ENCODE data around the gene FARP1. TPM values are rescaled to one million over a fixed set of nuclear protein-coding genes. Genes with fewer than 3 reads are reported as not detected.
"Not testable (repeated sequence)": the region's sequence is repeated elsewhere in the genome, so short reads cannot be mapped to it uniquely, and the experiment has no call there.

FARP1 gene
- total and polyA plus RNA-seq, 2 of the 13 experiments (the other 11 are each of a cell fraction or from before 2014, with no cell fraction given), result 70.6 to 126 TPM

DNA sequence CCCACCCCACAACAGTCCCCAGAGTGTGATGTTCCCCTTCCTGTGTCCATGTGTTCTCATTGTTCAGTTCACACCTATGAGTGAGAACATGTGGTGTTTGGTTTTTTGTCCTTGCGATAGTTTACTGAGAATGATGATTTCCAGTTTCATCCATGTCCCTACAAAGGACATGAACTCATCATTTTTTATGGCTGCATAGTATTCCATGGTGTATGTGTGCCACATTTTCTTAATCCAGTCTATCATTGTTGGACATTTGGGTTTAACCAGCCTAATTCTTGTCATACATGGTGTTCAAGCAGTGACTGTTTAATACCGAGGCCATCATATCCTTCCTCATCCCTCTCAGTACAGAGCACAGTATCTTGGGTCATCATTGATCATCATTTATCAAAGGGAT, 226.6 kb downstream of the FARP1 start:
- H3K27ac ChIP-seq (ENCODE audit: extremely low read length, insufficient read depth, low read length); BruUV-seq (replicated peaks); DNase-seq (ENCODE audit: low spot score); in situ Hi-C loops (cut with HindIII; ENCODE audit: extremely low pct_ligation_motif_present, low pct_unique_long_range_greater_than_20kb); ATAC-seq; intact Hi-C loops (cut with micrococcal nuclease; ENCODE audit: unreplicated experiment); H3K4me3 ChIP-seq (replicated peaks in 1 of 3; ENCODE audit: insufficient read depth in 1 of 3, low read depth in 2 of 3, low read length in 3 of 3); H3K9me3 ChIP-seq (ENCODE audit: low read length); H3K9ac ChIP-seq (ENCODE audit: insufficient read depth, low read depth, low read length); H2AFZ ChIP-seq (ENCODE audit: low read length); H3K4me1 ChIP-seq (ENCODE audit: insufficient read depth, low read length); H3K4me2 ChIP-seq (ENCODE audit: low read depth, low read length); FAIRE-seq; CTCF ChIA-PET (ENCODE audit: low intra/inter-chr PET ratio, low total read pairs); POLR2A ChIA-PET; H3K27me3 ChIP-seq (ENCODE audit: control insufficient read depth in 1 of 2, insufficient read depth in 2 of 2, low read length in 2 of 2): not testable (repeated sequence)
- H3K79me2 ChIP-seq (ENCODE audit: insufficient read depth, low read length), result peaks cover 22% of the 10 kb centered on the region
- TF ChIP-seq, protein P1, sequence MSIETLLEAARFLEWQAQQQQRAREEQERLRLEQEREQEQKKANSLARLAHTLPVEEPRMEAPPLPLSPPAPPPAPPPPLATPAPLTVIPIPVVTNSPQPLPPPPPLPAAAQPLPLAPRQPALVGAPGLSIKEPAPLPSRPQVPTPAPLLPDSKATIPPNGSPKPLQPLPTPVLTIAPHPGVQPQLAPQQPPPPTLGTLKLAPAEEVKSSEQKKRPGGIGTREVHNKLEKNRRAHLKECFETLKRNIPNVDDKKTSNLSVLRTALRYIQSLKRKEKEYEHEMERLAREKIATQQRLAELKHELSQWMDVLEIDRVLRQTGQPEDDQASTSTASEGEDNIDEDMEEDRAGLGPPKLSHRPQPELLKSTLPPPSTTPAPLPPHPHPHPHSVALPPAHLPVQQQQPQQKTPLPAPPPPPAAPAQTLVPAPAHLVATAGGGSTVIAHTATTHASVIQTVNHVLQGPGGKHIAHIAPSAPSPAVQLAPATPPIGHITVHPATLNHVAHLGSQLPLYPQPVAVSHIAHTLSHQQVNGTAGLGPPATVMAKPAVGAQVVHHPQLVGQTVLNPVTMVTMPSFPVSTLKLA (IDR thresholded peaks at IDR 0.05), result 0 out of 2 replicates have a peak, but pooled peaks have one; percentile 23
- 100% methylated on average over 2 of the region's 2 CpGs for WGBS (ENCODE audit: low lambda C conversion rate)
- H3K36me3 ChIP-seq (replicated peaks in 1 of 2; ENCODE audit: control insufficient read depth in 1 of 2, insufficient read depth in 2 of 2, low read length in 2 of 2), result peaks cover 17 to 67% of the 10 kb centered on the region in 2 experiments
- H4K20me1 ChIP-seq (ENCODE audit: insufficient read depth, low read length), result peaks cover 40% of the 10 kb centered on the region

DNA sequence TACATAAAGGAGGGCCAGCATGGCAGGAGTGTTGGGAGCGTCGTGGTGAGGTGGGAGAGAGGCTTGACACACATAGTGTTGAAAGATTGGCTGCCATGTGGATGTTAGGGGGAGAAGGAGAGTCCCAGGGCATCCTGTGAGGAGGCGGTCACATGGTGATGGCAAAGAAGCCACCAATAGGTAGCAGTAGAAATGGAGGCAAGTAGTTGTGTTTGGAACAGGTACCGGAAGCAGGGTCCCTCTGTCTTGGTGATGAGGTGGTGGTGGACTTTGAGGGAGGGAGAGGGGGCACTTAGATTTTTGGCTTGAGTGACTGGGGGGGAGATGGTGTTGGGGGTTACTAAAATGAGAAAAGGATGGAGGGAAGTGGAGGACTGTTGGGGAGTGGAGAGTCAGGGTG, 227.4 kb downstream of the FARP1 start:
- Histone ChIP-seq H3K79me2 (ENCODE audit: insufficient read depth, low read length) (peaks cover 20% of the 10 kb centered on the region), H4K20me1 (ENCODE audit: insufficient read depth, low read length) (peaks cover 40% of the 10 kb centered on the region; the same call in 1 of the 2 replicates), H3K36me3 (replicated peaks in 1 of 2; ENCODE audit: control insufficient read depth in 1 of 2, insufficient read depth in 2 of 2, low read length in 2 of 2) (peaks cover 15 to 74% of the 10 kb centered on the region in 2 experiments), H3K9ac (ENCODE audit: insufficient read depth, low read depth, low read length) (no peak overlapping the region), H3K4me3 (replicated peaks in 1 of 3; ENCODE audit: insufficient read depth in 1 of 3, low read depth in 2 of 3, low read length in 3 of 3) (no peak overlapping the region), H3K4me1 (ENCODE audit: insufficient read depth, low read length) (no peaks in the 10 kb centered on the region), H3K4me2 (ENCODE audit: low read depth, low read length) (no peak overlapping the region), H3K27me3 (ENCODE audit: control insufficient read depth in 1 of 2, insufficient read depth in 2 of 2, low read length in 2 of 2) (no peaks in the 10 kb centered on the region), H2AFZ (ENCODE audit: low read length) (no peak overlapping the region), H3K9me3 (ENCODE audit: low read length) (no peaks in the 10 kb centered on the region), H3K27ac (ENCODE audit: extremely low read length, insufficient read depth, low read length) (no peak overlapping the region)
- ATAC-seq (no peak; the same call in 2 of the 3 replicates), DNase-seq (ENCODE audit: low spot score) (no peak), FAIRE-seq (no peak)
- ChIA-PET POLR2A (no interaction called here), CTCF (ENCODE audit: low intra/inter-chr PET ratio, low total read pairs) (no interaction called here)
- 96% methylated on average over 4 of the region's 4 CpGs for WGBS (ENCODE audit: low lambda C conversion rate)
- in situ Hi-C loops (cut with HindIII; ENCODE audit: extremely low pct_ligation_motif_present, low pct_unique_long_range_greater_than_20kb), result no loop called here
- intact Hi-C loops (cut with micrococcal nuclease; ENCODE audit: unreplicated experiment), result no loop called here
- BruUV-seq (replicated peaks), result no TSS peak
- TF ChIP-seq RAD51 (IDR thresholded peaks at IDR 0.05; ENCODE audit: borderline replicate concordance), result no peak
- TF ChIP-seq PAF1 (CRISPR knock-in tag; IDR thresholded peaks at IDR 0.05), result no peak
- TF ChIP-seq BHLHE40 (IDR thresholded peaks at IDR 0.05; ENCODE audit: low read length), result no peak
- TF ChIP-seq CHD4 (IDR thresholded peaks at IDR 0.05; ENCODE audit: borderline replicate concordance, low read length), result no peak
- TF ChIP-seq, protein P2, sequence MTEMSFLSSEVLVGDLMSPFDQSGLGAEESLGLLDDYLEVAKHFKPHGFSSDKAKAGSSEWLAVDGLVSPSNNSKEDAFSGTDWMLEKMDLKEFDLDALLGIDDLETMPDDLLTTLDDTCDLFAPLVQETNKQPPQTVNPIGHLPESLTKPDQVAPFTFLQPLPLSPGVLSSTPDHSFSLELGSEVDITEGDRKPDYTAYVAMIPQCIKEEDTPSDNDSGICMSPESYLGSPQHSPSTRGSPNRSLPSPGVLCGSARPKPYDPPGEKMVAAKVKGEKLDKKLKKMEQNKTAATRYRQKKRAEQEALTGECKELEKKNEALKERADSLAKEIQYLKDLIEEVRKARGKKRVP (CRISPR knock-in tag; IDR thresholded peaks at IDR 0.05), result no peak
- no peak for TF ChIP-seq ZMAT3 (CRISPR knock-in tag; conservative IDR thresholded peaks at IDR 0.05)
- TF ChIP-seq, protein P3, sequence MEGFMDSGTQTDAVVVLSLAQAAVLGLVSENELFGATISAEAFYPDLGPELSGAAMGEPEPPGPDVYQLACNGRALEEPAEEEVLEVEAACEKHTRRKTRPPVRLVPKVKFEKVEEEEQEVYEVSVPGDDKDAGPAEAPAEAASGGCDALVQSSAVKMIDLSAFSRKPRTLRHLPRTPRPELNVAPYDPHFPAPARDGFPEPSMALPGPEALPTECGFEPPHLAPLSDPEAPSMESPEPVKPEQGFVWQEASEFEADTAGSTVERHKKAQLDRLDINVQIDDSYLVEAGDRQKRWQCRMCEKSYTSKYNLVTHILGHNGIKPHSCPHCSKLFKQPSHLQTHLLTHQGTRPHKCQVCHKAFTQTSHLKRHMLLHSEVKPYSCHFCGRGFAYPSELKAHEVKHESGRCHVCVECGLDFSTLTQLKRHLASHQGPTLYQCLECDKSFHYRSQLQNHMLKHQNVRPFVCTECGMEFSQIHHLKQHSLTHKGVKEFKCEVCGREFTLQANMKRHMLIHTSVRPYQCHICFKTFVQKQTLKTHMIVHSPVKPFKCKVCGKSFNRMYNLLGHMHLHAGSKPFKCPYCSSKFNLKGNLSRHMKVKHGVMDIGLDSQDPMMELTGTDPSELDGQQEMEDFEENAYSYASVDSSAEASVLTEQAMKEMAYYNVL (CRISPR knock-in tag; IDR thresholded peaks at IDR 0.05; ENCODE audit: borderline replicate concordance), result no peak
- TF ChIP-seq ZNF263 (CRISPR knock-in tag; IDR thresholded peaks at IDR 0.05), result no peak
- no peak for TF ChIP-seq LCORL (IDR thresholded peaks at IDR 0.05)
- TF ChIP-seq LCORL (CRISPR knock-in tag; IDR thresholded peaks at IDR 0.05), result no peak
- TF ChIP-seq, protein P4, sequence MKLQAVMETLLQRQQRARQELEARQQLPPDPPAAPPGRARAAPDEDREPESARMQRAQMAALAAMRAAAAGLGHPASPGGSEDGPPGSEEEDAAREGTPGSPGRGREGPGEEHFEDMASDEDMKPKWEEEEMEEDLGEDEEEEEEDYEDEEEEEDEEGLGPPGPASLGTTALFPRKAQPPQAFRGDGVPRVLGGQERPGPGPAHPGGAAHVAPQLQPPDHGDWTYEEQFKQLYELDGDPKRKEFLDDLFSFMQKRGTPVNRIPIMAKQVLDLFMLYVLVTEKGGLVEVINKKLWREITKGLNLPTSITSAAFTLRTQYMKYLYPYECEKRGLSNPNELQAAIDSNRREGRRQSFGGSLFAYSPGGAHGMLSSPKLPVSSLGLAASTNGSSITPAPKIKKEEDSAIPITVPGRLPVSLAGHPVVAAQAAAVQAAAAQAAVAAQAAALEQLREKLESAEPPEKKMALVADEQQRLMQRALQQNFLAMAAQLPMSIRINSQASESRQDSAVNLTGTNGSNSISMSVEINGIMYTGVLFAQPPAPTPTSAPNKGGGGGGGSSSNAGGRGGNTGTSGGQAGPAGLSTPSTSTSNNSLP (IDR thresholded peaks at IDR 0.05; ENCODE audit: low read depth, low read length), result no peak

Data from HepG2 (cell line).